Measurements from ENCODE around the gene TMEM132C. TPM values are rescaled to one million over a fixed set of nuclear protein-coding genes. Genes with fewer than 3 reads are reported as not detected.

The TMEM132C gene
- total and polyA plus RNA-seq, 2 donors (not counting 3 experiments of a cell fraction or from before 2014, with no cell fraction given) = not detected

DNA sequence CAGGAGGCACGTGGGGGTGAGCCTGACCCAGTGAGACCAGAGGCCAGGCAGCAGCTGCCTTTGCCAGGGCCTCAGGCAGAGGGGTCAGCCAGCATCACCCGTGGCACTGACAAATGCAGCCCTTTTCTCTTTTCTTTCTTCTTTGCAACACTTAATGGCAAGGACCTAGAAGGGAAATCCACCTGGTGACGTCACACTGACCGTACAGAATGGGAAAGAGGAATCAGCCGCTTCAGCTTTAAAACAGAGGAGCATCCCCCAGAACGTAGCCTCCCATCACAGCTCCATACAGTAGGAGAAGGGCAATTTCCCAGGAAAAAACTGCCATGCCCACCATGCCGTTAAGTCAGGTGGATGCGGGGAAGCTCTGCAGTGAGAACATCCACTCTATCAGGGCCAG lies 328.6 kb downstream of the TMEM132C start:
- H3K4me3 ChIP-seq (replicated peaks in 1 of 3; ENCODE audit: insufficient read depth in 1 of 3, low read depth in 1 of 3, low read length in 3 of 3) = no peak overlapping the region
- DNase-seq (ENCODE audit: low read depth, low spot score) (no peak), FAIRE-seq (no peak)
- no peaks in the 10 kb centered on the region for H3K4me1 ChIP-seq (ENCODE audit: control insufficient read depth, extremely low read depth, insufficient read depth, low read length)
- peaks cover 2% of the 10 kb centered on the region for H3K9me3 ChIP-seq (replicated peaks; ENCODE audit: control insufficient read depth, insufficient read depth, low read length)
- H2AFZ ChIP-seq (ENCODE audit: low read depth, low read length) = no peak overlapping the region
- no peaks in the 10 kb centered on the region for H4K20me1 ChIP-seq (replicated peaks; ENCODE audit: control insufficient read depth, extremely low read depth, insufficient read depth, low read length)
- CTCF ChIA-PET = no interaction called here
- dilution Hi-C loops (cut with MboI; ENCODE audit: extremely low pct_ligation_motif_present, low sequenced_read_pairs) (no loop called here), intact Hi-C loops (cut with micrococcal nuclease) (no loop called here)
- no TSS peak for BruUV-seq (replicated peaks)
- no peak overlapping the region for H3K9ac ChIP-seq (replicated peaks; ENCODE audit: extremely low read depth, insufficient read depth, low read length)
- no peaks in the 10 kb centered on the region for H3K27me3 ChIP-seq (ENCODE audit: control insufficient read depth in 2 of 2, insufficient read depth in 2 of 2, low read length in 2 of 2)
- no peak for TF ChIP-seq MYC (IDR thresholded peaks at IDR 0.05; ENCODE audit: low read depth, low read length)
- no peak for TF ChIP-seq FOS (IDR thresholded peaks at IDR 0.05; ENCODE audit: borderline replicate concordance, insufficient read depth, low read length)
- TF ChIP-seq GATA2 (IDR thresholded peaks at IDR 0.05; ENCODE audit: insufficient read depth, insufficient read length, low read depth, low read length) = no peak
- TF ChIP-seq, protein P1, sequence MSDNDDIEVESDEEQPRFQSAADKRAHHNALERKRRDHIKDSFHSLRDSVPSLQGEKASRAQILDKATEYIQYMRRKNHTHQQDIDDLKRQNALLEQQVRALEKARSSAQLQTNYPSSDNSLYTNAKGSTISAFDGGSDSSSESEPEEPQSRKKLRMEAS (IDR thresholded peaks at IDR 0.05; ENCODE audit: insufficient read depth, insufficient read length) = no peak
- no peak for TF ChIP-seq POLR2A (IDR thresholded peaks at IDR 0.05; ENCODE audit: low read depth, low read length)
- TF ChIP-seq, protein P2, sequence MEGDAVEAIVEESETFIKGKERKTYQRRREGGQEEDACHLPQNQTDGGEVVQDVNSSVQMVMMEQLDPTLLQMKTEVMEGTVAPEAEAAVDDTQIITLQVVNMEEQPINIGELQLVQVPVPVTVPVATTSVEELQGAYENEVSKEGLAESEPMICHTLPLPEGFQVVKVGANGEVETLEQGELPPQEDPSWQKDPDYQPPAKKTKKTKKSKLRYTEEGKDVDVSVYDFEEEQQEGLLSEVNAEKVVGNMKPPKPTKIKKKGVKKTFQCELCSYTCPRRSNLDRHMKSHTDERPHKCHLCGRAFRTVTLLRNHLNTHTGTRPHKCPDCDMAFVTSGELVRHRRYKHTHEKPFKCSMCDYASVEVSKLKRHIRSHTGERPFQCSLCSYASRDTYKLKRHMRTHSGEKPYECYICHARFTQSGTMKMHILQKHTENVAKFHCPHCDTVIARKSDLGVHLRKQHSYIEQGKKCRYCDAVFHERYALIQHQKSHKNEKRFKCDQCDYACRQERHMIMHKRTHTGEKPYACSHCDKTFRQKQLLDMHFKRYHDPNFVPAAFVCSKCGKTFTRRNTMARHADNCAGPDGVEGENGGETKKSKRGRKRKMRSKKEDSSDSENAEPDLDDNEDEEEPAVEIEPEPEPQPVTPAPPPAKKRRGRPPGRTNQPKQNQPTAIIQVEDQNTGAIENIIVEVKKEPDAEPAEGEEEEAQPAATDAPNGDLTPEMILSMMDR (IDR thresholded peaks at IDR 0.05; ENCODE audit: extremely low read depth in 1 of 2, insufficient read depth in 1 of 2, low read depth in 1 of 2, low read length in 2 of 2) = no peak
- no peak for TF ChIP-seq JUN (IDR thresholded peaks at IDR 0.05; ENCODE audit: borderline replicate concordance, insufficient read depth, insufficient read length, low read depth)
- TF ChIP-seq EZH2 (IDR thresholded peaks at IDR 0.05; ENCODE audit: borderline replicate concordance, low read depth, low read length, severe bottlenecking) = no peak
- no peak for TF ChIP-seq POLR2AphosphoS5 (IDR thresholded peaks at IDR 0.05; ENCODE audit: insufficient read depth, low read depth, low read length)
- no peaks in the 10 kb centered on the region for H3K79me2 ChIP-seq (ENCODE audit: control insufficient read depth, insufficient read depth, low read length)
- H3K9me1 ChIP-seq (replicated peaks; ENCODE audit: control insufficient read depth, extremely low read depth, insufficient read depth, low read length) = no peaks in the 10 kb centered on the region
- no peaks in the 10 kb centered on the region for H3K36me3 ChIP-seq (ENCODE audit: control insufficient read depth in 2 of 2, extremely low read depth in 1 of 2, insufficient read depth in 2 of 2, low read length in 2 of 2)
- H3K4me2 ChIP-seq (ENCODE audit: insufficient read depth, low read length) = no peak overlapping the region
- POLR2A ChIA-PET = no interaction called here
- H3K27ac ChIP-seq (ENCODE audit: insufficient read depth, low read depth, low read length) = no peak overlapping the region

All from endothelial cell of umbilical vein (primary cell).